GM21619 (cell line): ENCODE results near the gene SLC25A6.
A peak's percentile ranks its signal among the peaks of the same experiment; 100 is the strongest.
"Not testable (repeated sequence)": the region's sequence is repeated elsewhere in the genome, so short reads cannot be mapped to it uniquely, and the experiment has no call there.

Experiments used
- ATAC-seq: cut with Tn5 transposase; IDR thresholded peaks from one replicate; pipeline ENCODE4 v1.9.1; 2021; ENCODE audit not compliant: unreplicated experiment

Gene SLC25A6

GRCh38 chrX:1355131-1356046 lies 36.5 kb downstream of the SLC25A6 start:
- no peak for ATAC-seq

GRCh38 chrX:1354036-1355019 lies 37.6 kb downstream of the SLC25A6 start:
- no peak for ATAC-seq

GRCh38 chrX:1351981-1352714 lies 39.8 kb downstream of the SLC25A6 start:
- no peak for ATAC-seq

- ATAC-seq, result not testable (repeated sequence)
Observed at GRCh38 chrX:1349606-1350005, 42.3 kb downstream of the SLC25A6 start.

- no peak for ATAC-seq
Observed at GRCh38 chrX:1341545-1342184, 50.2 kb downstream of the SLC25A6 start.

GRCh38 chrX:1336948-1337779 lies 54.7 kb downstream of the SLC25A6 start:
- ATAC-seq, result peak; percentile 31

- ATAC-seq, result peak; percentile 56
Observed at GRCh38 chrX:1336331-1336943, 55.5 kb downstream of the SLC25A6 start, which contains the start of gene IL3RA. Gene IL3RA, plus strand, starts transcription at chrX:1336785. Its CDS starts 4,981 bp downstream, at chrX:1341766.
